NCI-H69 (cell line): ENCODE results near the gene USP7.

Source experiments
- DNase-seq: peaks from one replicate; lab custom pipeline; 2025; lab: John Stamatoyannopoulos, UW

The USP7 gene

DNA sequence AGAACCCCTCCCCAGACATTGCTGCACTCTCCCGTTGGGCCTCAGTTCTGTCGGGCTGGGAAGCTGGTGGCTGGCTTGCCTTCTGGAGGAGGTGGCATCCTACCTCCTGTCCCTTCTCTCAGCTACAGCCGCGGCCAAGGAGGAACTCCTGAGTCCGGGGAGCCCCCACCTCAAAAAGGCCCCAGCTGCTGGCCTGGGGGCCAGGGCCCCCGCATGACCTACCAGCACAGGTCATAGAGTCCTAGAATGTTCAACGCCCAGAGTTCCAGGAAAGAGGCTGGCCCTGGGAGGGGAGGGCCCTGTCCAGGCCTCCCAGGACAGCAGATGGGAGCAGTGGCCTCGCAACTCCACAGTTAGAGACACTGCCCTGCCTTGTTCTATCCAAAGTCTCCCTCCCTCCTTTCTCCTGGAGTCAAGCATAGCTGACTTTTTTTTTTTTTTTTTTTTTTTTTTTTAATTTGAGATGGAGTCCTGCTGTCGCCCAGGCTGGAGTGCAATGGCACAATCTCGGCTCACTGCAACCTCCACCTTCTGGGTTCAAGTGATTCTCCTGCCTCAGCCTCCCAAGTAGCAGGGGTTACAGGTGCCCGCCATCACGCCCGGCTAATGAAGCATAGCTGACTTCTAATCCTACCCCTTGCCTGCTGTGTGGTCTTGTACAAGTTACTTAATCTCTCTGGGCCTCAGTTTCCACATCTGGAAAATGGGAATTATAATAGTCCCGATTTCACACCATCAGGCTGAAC lies 102.0 kb downstream of the USP7 start:
- no peak for DNase-seq

DNA sequence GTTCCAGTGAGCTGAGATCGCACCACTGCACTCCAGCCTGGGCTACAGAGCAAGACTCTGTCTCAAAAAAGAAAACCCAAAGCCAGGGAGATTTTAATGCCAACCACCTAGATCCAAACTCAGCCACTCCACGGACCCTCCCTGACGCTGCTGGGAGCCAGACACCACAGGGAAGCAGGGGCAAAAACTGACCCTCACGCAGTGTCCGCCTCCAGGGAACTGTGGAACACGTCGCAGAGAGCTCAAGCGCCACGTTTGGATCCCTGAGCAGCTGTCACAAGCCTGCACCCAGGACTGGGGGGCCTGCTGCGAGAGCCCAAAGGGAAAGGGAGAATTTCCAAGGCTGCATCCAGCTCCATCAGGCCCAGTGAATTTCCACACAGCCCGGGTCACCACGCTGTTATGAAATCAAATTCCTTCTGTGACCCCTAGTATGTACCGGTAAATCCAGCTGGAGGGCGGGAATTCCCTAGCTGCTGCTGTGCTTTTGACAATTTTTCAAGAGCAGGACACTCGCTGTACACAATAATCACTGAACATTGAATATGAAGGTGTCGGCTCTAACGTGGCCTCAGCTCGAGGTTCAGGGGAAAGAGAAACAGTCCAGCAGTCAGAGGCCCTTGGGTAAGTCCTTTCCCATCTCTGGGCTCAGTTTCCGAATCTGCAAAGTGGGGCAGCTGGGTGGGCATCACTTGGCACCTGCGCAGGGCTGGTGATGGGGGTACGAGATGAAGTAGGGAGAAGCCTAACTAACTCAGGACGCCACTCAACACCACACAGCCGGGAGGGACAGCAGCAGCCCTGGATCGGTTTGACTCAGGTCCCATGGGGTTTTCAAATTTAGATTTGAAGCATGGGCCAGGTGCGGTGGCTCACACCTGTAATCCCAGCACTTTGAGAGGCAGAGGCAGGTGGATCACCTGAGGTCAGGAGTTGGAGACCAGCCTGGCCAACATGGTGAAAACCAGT lies 103.5 kb downstream of the USP7 start:
- DNase-seq = no peak

DNA sequence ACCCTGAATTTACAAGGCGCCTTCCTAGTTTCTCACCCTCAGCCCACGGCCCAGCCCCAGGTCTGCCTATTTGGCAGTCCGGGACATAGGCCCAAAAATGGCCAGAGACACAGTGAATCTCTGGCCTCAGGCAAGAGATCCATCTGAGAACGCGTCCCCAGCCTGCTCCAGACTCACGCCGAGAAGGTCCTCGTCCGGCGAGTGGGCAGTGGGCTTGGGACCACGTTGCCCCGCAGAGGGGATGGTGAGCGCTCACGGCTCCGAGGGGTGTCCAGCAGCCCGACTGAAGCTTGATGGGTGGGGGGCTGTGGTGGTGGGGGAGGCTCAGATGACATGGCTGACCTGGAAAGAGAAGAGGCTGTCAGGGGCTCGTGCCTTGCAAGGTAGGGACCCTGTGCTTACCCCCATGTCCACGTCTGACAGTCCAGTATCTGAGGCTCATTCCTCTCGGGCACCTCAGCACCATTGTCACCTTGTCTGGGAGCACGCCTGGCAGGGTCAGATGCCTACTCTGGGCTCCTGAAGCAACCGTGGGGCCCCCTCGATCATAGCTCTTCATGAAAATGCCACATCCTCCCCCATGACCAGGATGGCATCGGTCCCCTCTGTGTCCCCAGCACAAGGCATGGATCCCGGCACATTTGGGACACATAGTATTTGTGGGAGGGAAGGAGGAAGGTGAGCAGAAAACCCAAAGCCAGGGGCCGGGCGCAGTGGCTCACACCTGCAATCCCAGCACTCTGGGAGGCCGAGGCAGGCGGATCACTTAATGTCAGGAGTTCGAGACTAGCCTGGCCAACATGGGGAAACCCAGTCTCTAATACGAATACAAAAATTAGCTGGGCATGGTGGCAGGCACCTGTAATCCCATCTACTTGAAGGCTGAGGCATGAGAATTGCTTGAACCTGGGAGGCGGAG lies 104.5 kb downstream of the USP7 start:
- DNase-seq = no peak

DNA sequence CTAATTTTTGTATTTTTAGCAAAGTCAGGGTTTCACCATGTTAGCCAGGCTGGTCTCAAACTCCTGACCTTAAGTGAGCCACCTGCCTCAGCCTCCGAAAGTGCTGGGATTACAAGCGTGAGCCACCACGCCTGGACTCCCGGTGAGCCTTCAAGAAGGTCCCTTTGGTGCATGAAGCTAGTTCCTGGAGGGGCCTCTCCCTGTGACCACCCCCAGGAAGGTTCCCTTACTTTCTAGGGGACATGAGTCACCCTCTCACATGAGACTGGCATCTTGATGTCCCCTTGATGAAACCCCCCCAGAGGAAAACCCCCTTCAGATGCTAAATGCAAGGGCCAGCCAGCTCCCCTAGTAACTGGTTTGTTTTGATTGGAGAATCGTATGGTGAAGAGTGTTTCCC lies 107.7 kb downstream of the USP7 start:
- DNase-seq = no peak

DNA sequence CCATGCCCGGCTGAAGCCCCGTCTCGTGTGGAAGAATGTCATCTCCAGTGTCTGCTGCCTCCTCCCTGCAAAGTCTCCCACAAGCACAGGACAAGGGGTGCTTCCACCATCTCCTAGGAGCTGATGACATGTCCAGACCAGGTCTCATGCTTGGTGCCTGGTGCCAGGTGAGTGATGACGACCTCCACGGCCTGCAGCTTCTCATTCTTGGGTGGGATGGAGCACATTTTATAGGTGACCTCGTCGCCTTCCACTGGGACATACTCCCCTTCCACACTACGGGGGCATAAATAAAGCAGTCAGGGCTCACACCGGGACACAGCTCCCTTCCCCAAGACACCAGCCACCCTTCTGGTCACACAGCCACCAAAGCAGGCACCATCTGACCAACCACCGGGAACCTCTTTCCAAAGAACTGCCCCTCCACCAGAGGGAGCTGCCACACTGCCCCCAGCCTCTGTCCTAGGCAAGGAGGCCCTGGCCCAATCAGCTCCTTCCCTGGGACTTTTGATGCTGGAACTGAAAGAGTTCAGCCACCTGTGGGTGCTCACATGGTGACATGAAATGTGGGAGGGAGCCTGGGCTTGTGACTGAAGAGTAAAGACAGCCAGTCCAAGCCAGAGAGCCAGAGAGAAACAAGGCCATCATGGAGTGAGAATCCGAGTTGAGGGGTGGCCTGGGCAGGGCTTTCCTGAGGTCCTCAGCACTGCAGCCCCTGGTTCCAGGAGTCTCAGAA lies 108.5 kb downstream of the USP7 start:
- no peak for DNase-seq

DNA sequence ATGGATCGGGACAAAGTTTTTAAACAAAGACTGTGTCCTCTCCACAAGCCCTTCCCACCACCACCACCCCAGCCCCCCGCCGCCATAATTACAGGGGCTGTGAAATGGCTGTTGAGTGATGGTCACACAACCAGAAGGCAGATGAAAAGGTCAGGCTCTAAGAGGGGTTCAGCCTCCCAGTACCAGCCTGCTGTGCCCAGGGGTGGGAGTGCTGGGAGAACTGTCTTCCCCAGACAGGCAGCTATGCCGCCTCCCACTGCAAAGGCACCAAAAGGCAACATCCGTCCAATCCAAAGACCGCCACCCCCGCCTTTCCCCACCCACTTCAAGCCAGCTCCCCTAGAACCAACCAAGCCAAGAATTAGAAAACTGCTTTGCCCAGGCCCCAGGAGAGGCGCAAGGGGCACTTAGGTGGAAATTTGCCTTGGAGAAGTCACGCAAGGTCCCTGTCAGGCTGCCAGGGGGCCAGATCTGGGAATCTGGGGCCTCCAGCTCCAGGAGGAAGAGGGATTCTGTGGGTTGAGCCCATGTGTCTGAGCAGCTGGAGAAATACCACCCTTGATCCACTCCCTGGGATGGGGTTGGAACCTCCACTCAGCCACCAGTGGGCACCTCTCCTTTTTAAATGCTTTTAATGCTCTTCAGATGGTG lies 109.3 kb downstream of the USP7 start:
- DNase-seq = peak; percentile 22

DNA sequence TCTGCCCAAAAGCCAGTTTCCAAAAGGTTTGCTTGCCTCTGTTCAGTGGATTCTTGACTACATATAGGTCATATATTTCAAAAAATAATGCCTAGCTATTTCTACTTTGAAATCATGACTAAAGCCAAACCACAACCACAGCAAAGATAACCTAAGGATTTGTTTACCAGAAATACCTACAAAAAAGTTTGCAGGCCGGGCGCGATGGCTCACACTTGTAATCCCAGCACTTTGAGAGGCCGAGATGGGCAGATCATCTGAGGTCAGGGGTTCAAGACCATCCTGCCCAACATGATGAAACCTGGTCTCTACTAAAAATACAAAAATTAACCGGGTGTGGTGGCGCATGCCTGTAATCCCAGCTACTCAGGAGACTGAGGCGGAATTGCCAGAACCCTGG lies 110.1 kb downstream of the USP7 start:
- DNase-seq = no peak

DNA sequence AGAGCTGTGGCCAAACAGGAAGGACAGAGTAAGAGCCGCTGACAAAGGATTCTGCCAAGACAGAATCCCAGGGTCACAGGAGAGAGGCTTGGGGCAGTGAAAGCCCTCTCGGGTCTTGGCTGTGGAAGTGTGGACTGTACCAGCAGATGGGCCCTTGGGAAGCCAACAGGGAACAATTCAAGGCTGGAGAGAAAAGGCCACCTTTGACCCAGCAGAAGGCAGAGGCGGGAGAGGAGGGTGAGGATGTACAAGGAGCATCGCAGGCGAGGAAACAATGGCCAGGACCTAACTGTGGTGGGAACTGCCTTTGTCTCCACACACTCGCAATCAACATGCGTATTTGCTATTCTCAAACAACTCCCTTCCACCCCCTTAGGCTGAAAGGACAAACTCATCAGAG lies 110.6 kb downstream of the USP7 start:
- no peak for DNase-seq

DNA sequence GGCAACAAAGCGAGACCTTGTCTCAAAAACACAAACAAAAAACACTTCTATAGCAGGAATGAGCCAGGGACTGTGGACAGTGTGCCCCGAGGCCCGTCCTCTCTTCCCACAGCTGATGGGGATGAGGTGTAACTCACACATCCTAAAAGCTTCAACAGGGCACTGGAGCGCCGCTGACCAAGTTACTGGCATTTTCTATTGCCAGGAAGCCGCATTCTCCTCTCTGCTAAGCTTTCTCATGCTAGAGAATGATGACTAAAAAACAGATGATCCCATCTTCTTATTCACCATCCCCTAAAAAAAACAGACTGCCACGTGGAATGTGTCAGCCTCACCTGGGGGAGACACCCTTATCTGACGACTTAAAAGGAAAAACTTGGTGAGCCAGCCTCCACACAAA lies 111.2 kb downstream of the USP7 start:
- no peak for DNase-seq

DNA sequence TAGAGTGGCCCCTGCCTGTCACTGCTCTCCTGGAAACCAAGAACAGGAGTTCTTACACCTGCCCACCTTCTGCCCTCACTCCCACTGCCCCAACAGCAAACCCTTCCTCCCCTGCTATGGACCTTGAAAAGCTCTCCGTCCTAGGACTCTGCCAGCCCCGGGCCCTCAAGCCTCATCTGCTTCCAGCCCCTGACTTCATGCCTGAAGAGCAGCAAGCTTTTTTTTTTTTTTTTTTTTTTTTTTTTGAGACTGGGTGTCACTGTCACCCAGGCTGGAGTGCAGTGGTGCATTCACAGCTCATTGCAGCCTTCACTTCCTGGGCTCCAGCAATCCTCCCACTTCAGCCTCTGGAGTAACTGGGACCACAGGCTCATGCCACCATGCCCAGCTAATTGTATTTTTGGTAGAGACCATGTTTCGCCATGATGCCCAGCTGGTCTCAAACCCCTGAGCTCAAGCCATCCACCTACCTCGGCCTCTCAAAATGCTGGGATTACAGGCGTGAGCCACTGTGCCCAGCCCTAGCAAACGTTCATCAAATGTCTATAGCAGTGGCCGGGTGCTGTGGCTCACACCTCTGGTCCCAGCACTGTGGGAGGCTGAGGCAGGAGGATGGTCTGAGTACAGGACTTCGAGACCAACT lies 111.8 kb downstream of the USP7 start:
- no peak for DNase-seq

DNA sequence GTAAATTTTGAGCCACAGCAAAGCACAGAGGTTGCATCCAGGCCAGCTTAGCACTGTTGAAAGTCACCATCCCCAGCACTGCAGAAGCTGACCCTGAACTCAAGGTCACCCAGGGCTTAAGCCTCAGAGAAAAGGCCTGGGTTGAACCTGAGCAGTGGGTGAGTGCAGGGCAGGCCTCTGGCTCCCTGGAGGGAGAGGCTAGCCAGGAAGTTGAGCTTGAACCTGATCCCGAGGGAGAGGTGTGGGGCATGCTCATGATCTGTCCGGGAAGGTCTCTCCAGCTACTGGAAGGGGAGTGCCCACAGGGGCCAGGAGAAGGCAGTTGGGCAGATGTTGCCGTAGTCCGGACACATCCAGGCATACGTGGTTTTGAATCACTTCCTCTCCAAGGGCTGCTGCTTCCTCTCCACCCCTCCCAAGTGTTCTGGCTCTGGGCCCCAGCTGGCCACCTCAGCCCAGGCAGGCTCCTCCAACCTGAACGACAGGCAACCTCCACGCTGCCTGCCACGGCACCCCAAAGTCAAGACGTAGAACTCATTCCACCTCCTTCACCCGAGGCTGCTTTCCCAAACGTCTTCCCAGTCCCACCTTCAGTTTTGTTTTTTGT lies 113.3 kb downstream of the USP7 start:
- no peak for DNase-seq

DNA sequence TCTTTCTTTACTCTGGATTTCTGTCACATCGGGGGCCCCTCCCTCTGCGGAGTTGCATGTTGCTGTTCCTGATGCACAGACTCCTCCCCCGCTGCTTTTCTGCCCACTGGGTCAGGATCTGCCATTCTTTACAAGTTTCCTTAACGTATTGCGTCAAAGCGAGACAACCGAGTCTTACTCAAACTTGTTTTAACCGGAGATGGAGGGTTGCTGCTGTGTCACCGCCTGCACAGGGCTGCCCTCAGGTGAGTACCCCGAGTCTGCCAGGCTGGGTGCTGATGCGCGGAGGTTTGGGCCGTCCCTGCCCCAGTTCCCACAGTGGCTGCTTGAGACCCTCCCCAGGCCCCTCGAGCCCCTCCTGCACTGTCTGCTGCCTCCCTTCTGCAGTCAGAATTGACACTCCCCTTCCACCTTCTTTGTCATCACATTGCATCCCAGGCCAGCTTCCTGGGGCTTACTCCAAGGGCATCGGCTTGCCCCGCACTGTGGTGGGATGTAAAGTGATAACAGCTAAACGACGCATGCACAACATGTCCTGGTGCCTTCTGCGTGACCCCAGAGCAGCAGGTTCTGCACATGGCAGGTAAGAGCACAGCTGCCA lies 114.2 kb downstream of the USP7 start:
- no peak for DNase-seq

DNA sequence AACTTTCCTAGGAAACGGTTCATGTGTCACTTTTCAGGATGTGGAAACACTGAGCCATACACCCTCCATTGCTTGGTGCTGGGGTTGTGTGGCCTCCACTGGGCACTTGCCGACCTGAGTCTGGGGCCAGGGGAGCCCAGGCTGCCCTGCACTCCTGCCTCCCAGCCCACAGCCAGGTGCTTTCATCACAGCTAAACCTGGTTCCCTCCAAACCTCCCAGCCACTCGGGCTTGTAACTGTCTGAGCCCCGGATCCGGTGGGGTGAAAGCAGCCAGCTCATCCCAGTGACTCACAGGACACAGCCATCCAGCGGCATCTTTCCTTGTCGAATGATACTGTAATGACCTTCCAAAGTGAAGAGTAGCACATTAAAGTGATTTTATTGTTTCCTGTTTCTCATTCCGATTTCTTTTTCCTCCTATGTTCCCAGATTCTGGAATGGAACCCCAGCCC lies 114.7 kb downstream of the USP7 start:
- no peak for DNase-seq

DNA sequence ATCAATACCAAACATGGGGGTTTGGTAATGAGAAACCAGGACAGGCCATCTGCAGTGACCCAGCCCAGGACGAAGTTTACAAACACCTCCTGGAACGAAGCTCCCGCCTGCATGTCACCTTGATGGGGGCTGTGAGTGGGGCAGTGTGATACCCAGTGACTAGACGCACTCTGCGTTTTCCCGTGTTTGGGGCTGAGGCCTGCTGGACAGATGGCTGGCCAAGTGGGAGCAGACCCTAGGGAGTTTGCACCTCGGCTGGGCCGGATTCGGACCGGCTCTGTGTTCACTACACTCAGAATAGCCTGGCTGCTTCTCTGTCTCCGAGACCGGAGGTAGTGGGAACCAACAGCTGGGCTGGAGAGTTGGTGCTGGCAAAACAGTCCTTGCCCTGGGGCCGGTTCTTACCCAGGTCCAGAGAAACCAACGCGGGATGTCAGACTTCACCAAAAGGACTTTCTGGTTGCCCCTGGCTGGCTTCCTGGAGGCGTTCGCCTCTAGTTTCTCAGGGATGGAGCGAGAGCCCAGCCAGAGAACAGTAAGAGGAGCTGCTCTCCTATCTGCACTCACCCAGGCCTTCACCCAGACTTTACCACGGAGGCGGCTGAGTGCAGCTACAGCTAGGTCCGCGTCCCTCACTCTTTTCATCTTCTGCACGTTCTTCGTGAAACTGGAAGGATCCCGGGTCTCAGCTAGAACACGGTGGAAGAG lies 115.3 kb downstream of the USP7 start:
- DNase-seq = no peak

DNA sequence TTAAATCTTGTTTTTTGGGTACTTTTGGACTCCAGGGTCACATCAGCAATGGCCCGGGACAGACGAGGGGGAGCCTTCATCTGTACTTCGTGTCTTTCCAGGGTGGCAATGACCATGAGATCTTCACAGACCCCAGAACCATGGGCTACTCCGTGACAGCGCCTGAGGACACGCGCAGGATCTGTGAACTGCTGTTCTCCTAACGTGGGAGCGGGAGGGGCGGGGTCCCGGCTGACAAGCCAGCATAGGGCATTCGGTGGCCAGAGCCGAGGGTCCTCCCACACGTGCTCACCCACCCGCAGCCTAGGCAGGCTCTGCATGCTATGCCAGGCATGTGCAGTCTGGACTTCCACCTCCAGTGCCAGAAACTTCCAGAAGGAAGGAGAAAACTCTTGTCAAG lies 116.1 kb downstream of the USP7 start:
- no peak for DNase-seq

DNA sequence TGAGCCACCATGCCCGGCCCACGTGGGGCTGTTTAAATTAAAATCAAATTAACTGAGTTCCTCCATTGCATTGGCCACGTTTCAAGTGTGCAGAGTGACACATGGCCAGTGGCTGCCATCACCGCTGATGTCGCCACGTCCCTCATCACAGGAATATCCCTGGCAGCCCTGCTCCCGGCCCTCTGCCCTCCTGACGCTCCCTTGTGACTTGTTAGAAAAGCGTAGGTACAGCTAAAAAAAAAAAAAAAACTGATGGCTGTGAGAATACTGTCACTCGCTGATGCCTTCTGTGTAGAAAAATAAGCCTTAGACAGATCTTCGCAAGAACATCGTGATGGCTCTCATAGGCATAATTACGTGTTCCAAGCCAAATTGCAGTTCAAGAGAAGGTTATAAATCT lies 116.6 kb downstream of the USP7 start:
- no peak for DNase-seq

DNA sequence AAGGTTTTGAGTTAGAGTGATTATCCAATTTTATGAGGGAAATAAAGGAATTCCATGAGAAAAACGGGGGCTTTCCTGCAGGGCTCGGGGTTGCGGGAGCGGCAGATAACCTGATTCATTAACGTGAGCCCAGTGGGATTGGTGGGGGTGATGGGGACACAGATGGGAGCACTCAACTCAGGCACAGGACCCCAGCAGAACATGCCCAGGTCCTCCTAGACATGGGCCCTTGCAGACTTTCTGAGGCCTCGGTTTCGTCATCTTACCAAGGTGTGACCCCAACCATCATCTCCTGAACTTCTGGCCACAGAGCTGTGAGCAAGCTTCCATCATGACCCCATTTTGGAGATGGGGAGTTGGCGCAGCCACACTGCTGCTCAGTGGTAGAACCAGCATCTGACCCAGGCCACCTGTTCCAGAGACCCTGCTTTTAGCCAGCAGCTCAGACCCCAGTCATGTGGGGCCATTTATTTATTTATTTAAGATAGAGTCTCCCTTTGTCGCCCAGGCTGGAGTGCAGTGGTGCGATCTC lies 117.2 kb downstream of the USP7 start:
- no peak for DNase-seq

DNA sequence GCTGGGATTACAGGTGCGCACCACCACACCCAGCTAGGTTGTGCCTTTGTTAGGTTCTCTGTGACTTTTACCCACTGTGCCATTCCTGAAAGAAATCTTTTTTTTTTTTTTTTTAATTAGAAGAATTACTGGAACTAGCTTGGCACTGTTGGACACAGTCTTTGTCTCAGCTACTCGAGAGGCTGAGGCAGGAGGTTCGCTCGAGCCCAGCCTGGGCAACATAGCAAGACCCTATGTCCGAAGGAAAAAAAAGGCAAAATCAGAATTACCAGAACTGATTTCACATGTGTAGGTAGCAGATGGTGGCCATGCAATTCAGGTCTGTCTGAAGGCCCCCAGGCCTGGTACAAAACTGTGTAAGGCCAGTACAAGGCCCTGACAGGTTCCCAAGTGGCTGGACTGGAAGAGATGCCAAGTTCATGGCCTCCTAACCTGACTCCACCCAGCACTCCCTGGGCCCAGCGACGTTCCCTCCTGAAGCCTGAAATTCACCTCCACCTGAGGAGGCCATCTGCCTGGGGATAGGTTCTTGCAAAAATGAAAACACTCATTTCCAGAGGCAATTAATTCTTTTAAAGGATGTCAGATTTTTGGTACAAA lies 117.9 kb downstream of the USP7 start:
- DNase-seq = no peak
